Measurements from ENCODE around the gene FGFR3.

Gene FGFR3

DNA sequence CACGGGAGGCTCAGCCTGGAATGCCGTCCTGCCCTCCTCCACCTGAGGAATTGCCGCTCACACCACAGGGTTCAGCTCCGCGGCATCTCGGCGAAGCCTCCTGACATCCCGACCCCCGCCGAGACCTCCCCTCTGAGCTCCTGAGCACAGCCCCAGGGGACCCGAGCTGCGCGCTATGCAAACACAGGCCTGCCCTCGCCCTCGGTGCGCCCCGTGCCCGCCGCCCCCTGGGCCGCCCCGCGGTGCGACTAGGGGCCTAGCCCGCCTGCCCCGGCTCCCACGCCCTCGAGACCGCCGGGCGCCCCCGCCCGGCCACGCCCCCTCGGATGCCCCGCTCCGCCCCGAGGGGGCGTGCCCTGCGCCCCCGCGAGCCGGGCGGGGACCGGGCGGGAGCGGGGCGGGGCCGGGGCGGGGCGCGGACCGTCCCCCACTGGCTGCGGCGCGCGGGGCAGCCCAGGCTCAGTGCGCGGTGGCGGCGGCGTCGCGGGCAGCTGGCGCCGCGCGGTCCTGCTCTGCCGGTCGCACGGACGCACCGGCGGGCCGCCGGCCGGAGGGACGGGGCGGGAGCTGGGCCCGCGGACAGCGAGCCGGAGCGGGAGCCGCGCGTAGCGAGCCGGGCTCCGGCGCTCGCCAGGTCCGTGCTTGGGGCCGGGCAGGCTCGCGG, at the start of gene FGFR3:
Gene FGFR3 (plus strand): TSS at position 462 of the 664 bp plus-strand sequence. CDS start 642 bp downstream, outside the sequence.
- peak; percentile 32 for DNase-seq

DNA sequence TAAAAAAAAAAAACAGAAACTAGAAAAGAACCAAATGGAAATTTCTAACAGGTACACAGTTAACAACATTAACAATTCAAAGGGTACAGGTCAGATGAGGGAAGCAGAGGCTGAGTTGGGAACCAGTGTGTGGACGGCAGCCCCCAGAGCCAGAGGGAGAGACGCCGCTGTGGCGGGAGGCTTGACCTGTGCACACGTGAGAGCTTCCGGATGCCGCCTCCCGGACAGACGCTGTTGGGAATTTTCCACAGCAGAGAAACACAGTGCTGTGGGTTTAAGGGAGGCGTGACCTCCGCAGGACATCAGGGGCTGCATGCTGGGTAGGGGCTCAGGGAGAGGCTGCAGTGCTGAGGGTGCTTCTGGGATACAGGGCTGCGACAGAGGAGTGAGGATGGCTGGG, 49.5 kb upstream of the FGFR3 start:
- no peak for DNase-seq

DNA sequence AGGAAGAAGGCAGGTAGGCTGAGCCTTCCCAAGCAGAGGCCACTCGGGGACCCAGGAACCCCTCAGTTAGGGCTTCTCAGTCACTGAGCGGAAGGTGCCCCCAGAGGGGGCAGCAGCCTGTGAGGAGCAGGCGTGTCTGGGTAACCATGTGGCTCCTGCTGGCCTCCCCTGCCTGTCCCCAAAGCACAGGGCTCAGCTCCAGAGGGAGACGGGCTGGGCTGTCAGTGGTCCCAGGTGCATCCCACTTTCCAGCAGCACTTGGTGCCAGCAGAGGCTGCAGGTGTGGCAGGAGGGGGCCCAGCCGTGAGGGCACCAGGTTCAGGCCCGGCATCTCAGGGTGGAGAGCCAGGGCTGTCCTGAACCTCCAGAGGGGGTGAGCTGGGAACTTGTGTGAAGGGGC, 49.1 kb upstream of the FGFR3 start:
- no peak for DNase-seq

DNA sequence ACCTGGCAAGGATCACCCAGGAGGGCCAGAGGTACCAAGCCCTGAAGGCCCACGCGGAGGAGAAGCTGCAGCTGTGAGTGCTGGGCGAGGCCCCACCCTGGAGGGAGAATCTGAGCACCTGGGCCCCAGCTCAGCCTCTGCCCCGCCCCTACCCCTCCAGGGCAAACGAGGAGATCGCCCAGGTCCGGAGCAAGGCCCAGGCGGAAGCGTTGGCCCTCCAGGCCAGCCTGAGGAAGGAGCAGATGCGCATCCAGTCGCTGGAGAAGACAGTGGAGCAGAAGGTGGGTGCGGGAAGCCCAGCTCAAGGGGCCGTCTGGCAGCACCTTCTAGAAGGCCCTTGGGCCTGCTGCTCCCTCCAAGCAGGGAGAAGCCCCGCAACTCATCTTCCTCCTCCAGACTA, 48.5 kb upstream of the FGFR3 start:
- DNase-seq = no peak

DNA sequence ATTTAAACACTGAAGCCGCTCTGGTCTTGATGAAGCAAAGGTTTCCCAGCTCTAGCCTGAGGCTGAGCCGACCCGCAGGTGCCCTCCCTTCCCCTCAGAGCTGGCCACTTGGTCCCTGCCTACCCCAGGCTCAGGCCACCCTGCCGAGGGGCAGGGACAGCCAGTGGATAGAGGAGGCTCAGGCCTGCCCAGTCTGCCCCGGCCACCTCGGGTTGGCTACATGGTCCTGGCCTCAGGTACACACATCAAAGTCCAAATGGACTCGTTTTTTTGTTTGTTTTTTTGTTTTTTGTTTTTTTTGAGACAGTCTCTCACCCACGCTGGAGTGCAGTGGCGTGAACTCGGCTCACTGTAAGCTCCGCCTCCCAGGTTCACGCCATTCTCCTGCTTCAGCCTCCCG, 47.9 kb upstream of the FGFR3 start:
- DNase-seq = no peak

DNA sequence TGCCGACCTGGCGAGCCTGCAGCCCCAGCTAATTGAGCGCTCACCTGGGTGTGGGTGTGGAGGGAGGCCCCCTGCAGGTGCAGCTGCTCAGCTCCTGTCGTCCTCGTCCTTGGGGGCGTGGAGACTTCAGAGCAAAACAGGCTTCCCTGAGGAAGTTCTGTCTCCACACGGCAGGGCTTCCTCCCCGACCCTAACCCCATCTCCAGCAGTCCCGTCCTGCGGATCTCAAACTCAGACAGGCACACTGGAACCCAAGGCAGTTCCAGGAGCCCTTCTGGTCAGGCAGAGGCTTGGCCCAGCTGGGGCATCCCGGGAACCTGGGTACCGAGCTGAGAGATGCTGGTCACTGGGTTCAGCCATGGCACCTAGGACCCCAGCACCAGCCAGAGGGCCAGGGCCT, 47.4 kb upstream of the FGFR3 start:
- DNase-seq = no peak

DNA sequence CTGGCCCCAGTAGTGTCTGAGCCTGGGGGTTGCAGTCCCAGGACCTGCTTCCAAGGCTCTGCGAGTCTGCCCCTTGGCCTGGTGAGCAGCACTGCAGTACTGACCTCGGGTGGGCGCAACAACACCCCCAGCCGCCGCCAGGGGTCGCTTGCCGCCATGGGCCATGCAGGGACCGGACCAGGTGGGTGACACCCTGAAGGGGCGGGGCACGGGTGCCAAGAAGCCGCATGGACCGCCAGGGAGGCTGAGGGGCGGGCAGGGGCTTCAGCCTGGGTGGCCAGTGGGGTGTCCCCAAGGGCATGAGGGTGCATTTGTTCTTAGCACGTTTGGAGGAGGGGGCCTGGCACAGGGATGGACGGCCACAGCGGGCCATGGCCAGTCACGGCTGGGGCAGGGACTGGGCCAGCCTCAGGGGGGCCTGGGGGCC, 46.8 kb upstream of the FGFR3 start:
- peak; percentile 21 for DNase-seq

DNA sequence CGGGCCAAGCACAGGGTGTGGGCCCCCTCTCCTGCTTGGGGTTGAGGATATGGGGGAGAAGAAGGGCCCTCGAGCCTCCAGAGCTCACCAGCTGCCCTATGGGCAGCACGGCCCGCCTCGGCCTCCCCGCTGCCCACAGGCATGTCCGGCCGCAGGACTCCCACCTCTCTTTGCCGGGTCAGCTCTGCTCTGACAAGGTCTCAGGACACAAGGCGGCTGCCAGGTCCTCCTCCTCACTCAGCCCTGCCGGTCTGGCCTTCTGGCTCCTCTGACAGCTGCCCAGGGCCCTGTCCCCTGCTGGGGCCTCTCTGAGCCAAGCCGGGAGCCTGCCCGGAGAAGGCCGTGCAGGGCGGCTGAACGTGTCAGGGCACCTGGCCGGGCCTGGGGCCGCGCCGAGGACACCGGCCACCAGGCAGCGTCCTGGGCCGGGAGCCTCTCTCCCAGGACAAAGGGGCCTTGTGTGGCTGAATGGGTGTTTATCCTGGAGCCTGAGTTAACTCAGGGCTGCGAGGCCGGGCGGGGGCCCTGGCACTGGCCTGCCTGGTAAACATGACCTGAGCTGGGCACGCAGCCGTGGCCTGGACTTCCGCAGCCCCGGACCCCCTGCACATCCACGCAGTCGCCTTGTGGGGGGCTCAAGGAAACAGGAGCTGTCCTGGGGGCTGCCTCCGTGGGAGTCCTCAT, 46.0 kb upstream of the FGFR3 start:
- DNase-seq = no peak

DNA sequence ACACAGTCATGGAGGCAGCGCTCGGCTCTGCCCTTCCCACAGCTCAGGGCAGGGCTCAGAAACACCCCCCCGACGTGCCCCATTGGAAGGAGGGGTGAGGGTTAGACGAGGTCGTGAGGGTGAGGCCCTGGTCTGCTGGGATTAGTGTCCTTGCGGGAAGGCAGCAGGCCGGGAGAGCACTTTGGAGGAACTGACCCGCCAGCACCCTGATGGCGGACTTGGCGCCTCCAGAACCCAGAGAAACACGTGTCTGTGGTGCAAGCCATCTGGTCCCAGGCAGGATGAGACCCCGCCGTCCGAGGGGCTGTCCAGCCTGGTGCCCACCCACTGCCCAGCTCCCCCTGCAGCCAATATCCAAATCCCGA, 45.5 kb upstream of the FGFR3 start:
- no peak for DNase-seq

DNA sequence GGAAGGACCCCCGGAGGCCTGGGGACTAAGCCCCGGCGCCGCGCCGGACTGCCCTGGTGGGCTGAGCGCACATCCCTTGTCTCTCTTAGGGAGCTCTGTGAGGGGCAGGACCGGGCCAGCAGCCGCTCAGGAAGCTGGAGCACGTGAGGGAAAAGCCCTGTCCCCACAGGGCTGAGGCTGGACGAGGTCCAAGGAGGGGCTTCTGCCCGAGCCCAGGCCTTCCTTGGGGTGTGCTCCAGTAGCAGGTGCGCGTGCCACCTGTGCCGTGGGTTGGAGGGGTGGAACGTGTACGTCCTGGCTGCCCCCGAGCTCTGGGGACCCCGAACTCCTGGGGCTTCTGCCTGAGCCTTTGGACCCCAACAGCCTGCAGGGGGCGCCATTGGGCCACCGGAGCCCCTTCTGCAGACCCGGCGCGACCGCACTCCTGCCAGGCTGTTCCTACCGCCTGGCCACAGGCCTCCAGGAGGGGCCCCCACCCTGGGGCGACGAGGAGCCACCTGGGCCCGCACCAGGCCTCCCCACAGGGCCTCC, 44.6 kb upstream of the FGFR3 start:
- peak; percentile 42 for DNase-seq

DNA sequence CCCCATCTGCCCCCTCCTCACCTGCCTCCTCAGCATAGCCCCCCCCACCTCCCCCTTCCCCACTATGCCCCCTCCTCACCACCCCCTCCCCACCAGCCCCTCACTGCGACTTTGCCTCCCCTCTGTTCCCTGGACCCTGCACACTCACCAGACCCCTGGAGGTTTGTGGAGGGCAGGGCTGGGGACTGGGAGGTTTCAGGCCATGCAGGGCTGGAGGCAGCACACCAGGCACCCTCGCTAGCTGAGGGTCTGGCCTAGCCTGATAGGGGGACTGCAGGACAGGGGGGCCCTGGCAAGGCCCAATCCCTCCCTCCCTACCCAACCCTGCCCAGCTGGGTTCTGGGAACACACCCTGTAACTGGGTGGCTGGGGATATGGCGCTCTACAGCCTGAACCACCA, 43.7 kb upstream of the FGFR3 start:
- DNase-seq = no peak

DNA sequence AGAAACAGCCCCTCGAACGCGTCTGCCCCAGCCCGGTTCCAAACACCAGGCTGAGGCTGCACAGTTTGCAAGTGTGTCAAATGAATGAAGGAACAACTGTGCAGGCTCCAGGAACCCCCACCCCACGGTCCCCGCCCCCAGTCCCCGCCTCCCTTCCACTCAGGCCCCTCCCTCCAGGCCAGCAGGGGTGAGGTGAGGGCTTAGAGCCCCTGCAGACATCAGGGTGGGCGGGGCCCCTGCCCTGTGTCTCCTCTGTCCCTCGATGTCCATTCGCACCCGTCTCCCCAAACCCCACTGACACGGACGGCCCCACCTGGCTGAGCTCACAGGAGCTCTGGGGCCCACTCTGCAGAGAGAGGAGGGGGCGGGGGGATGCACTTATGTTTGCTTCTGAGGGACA, 43.3 kb upstream of the FGFR3 start:
- DNase-seq = no peak

DNA sequence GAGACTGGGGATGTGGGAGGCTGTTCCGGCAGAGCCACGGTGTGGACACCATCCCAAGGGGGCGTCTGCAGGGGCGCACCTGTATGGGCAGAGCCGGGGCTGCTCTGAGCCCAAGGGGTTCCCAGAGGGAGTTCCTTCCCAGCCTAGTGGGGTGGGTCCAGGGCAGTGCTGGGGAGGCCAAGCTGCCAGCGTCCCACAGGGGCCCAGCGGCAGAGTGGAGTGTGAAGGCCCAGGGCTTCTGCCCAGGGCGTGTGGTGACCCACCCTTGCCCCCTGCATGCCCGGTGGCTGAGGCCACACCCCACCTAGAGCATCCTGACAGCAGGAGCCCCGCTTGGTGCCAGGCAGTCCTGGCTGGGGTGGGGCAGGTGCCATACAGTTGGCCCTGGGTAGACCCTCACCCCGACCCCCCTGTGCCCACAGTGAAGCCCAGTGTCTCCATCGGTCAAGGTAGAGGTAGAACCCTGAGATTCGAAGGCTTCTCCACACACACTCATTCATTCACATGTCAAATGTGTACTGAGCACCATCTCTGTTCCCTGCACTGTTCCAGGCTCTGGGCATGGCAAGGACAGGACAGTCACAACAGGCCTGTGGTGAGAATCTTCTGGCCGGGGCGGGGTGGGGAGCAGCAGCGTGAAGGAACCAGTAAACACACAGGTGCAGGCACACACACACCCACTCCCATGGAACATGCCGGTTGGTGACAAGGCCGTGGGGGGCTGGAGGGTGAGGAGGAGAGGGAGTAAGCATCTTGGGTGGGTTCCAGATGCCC, 42.5 kb upstream of the FGFR3 start:
- DNase-seq = no peak

DNA sequence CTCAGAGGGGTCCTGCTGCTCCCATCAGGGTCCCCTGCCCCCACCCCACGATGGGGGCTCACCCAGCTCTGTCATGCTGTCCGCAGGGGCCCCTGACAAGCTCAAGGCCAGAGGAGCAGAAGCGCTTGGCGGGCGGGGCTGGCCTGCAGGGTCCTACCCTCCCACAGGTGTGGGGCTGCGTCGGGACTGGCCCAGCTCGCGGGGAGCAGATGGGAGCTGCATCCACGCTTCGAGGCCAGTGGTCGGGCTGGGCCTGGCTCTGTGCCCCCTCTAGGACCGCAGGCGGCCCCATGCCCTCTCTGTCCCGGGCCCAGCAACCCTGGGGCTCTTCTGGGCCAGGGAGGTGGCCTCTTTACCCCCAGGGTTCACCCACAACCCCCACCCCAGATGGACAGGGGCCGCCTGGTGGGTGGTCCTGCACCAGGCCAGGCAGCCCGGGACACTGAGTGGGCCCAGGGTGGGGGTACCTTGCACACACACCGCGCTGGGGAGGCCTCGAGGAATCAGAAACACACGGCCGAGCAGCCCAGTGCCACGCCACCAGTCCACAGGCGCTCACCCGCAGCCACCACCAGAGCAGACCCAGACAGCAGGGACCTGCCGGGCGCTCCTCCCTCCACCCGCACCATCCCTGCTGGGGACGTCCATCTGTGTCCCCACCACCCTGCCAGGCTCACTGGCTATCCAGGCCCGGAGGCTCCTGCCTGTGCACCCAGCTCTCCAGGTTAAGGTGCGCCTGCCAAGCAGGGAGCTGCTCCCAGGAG, 41.8 kb upstream of the FGFR3 start:
- no peak for DNase-seq

DNA sequence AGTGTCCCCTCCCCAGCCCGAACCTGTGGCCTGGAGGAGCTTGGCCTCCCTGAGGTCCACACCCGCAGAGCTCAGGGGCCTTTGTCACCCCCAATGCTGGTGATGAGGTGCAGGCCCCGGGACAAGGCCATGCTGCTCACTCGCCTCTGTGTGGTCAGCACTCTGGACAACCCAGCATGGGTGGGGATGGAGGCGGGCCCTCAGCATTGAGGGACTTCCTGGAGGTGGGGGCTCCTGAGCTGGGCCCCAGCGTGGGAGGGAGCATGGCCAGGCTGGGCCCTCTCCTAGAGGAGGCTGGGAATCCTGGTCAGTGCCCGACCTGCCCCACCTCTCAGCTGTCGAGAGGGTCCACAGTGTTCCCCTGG, 41.2 kb upstream of the FGFR3 start:
- peak; percentile 52 for DNase-seq

DNA sequence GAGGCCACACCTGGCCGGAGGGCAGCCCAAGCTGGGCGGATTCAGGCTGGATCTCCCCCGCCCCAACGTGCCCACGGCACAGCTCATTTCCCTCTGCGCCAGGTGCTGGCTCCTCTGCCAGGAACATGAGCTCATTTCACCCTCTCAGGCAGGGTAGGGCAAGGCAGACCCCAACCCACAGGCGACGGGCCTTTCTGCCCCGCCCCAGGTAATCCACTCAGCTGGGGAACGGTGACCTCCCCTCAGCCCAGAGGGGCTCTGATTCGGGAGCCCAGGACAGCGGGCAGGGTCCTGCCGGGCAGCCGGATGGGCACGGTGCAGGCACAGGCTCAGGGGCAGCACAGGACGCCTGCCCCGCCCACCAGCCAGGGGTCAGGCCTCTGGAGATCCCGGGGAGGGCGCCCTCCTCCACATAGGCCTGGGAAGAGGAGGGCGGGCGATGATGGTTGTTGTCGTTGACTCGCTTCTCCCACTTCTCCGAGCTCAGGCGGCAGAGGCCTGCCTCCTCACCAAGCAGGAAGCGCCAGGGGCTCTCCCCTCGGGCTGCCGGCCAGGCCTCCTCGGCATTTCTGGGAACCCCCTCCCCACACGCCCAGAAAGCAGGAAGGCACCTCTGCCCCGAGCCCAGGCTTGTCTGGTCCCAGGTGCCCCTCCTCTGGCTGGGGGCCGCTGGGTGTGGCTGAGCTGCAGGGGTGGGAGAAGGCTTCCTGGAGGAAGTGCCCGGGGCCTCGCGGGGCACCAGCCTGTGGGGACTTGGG, 40.6 kb upstream of the FGFR3 start:
- DNase-seq = peak; percentile 77

DNA sequence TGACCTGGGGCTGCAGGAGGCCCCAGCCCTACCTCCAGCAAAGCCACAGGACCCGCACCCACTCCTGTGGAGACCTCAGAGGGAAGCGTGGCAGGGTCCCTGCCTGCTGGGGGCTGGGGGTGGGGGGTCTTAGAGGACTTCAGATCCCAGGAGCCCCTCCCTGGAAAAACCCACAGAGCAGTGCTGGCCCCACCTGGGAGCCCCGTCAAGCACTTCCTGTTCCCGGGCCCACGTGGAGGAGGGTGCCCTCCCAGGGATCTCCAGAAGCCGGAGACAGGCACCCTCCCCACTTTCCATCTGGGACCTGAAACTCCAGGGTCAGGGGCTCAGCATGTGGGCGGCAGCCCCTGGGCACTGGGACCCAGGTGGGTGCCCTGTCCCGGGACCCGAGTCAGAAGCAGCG, 39.8 kb upstream of the FGFR3 start:
- no peak for DNase-seq

DNA sequence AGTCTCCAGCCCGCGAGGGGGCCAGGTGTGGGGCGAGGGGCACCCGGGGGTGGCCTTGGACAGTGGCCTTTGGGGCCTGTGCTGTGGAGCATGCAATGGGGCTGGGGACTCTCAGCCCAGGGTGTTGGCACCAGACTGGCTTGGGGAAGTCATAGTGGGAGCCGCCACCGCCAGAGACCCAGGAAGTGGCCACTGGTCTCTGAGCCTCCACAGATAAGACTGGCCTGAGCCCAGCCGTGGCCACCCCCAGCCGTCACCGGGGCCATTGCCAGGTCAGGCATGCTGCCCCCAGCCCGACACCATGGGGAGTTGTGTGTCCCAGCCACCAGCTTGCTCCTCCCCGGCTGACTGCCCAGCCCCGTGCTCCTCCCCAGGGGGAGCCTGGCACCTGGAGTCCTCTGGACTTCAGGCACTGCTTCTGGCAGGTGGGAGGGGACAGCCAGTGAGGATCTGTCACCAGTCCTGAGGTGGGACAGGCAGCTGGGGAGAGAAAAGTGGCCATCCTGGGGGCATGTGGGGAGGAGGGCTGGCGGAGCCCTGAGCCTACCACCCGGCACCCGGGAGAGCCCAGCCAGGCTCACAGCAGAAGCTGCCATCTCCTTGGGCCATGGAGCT, 39.3 kb upstream of the FGFR3 start:
- no peak for DNase-seq

DNA sequence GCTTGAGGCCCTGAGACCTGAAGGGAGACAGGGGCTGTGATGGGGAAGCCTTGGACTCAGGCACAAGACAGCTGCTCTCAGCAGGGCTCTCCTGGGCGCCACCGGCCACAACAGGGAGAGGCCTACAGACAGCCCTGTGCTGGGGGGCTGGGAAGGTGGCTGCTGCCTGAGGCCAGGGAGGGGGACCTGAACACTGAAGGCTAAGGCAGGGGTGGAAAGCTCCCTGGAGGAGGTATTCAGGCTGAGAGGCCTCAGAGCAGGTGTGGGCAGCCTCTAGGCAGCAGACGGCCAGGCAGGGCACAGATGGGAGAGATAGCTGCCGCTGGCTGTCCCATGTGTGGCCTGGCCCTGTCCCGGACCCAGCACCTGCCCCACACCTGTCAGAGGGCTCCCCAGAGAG, 38.8 kb upstream of the FGFR3 start:
- no peak for DNase-seq

DNA sequence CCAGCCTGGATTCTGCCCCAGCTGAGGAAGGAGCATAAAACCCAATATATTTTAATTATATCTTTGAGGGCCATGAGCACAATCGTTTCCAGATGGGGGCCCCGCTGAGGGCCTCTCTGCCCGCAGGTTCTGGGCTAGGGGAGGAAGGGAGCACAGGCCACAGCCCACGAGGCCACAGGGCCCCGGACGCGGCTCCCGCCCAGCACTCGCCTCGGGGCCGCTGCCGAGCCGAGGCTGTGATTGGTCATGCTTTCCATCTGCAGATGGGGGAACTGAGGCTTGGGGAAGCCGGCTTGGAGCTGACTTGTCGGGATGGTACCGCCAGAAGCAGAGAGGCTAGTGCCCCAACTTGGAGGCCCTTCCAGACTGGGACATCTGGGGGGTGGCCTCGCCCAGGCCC, 37.8 kb upstream of the FGFR3 start:
- DNase-seq = no peak

DNA sequence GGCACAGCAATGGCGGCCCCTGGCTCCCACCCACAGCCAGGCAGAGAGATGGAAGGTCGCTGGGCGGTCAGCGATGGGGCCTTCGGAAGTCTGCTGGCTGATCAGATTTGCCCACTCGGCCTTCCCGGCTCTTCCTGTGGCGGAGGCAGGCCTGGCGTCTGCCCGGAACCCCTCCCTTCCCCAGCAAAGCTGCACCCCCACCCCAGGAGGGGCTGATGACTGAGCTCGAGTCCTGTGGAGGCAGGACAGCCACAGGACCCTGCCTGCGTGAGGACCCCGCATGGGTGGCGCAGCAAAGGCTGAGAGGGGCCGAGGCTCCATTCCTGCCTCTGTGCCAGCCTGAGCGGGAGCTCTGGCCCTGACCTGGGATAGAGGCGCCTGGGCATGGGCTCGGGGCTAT, 37.0 kb upstream of the FGFR3 start:
- DNase-seq = no peak

All from NCI-H226 (cell line).